NCI-H1417 treated with DMSO at 0.1 percent for 48 hours (cell line): Measurements from ENCODE around the gene MANSC4.

Experiments used
- DNase-seq: peaks from one replicate; lab custom pipeline; 2025; lab: John Stamatoyannopoulos, UW

The MANSC4 gene

DNA sequence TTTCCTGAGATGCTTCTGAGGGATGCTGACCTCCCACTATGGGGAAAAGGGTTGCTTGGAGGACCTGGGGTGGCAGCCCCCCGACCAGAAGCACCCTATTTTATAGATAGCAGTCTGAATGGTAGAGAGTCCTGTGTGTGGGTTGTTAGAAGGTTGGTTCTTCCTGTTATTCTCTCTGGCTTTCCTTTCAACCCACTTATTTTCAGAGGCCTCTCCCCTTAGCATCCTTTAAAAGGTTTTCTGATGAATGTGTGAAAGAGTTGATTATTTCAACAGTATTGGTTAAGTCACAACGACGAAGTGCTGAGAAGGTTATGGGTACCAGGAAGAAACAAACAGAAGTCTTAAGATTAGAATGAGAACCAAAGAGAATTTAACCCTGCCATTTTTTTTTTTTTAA is 20.8 kb upstream of the MANSC4 start:
- DNase-seq: no peak

DNA sequence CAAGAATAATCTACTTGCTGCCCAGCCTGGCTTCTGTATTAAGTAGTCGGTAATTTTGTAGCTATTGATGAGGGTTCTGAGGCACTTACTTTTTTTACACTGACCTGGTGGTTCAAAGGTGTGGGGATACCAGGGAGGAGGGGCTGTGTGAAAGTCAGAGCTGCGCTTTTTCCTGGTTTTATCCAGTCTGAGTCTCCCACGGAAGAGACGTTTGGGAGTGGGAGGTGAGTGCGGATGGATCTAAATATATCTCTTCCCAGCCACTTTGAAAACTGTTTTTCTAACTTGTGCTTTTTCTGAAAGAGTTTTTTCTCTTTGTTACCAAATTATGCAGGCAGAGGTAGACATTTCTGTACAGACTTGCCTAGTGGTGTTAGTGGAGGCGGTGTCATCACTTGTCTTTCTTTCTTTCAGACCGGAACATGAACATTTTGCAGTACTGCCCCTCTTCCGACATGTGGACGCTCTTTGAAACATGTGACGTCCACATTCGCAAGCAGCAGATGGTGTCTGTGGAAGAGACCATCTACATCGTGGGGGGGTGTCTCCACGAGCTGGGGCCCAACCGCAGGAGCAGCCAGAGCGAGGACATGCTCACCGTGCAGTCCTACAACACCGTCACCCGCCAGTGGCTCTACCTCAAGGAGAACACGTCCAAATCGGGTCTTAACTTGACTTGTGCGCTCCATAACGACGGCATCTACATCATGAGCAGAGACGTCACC is 17.4 kb upstream of the MANSC4 start:
- DNase-seq: no peak

DNA sequence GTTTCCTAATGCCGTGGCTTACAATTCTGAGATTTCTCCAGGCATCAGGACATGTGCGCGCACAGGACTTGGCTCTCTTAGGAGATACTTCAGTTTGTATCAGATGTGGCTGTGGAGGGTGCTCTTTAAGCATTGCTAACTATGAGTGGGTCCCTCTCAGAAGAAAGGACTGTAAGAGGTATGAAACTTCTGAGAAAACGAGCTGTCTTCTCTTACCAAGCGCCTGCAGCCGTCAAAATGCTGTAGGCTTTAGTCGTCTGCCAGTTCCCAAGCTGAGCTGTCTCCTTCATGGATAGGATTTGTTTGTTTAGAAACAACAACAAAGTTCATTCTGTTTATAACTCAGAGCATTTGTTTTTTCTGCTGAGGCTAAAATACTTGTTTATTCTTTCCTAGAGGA is 16.1 kb upstream of the MANSC4 start:
- DNase-seq: no peak

DNA sequence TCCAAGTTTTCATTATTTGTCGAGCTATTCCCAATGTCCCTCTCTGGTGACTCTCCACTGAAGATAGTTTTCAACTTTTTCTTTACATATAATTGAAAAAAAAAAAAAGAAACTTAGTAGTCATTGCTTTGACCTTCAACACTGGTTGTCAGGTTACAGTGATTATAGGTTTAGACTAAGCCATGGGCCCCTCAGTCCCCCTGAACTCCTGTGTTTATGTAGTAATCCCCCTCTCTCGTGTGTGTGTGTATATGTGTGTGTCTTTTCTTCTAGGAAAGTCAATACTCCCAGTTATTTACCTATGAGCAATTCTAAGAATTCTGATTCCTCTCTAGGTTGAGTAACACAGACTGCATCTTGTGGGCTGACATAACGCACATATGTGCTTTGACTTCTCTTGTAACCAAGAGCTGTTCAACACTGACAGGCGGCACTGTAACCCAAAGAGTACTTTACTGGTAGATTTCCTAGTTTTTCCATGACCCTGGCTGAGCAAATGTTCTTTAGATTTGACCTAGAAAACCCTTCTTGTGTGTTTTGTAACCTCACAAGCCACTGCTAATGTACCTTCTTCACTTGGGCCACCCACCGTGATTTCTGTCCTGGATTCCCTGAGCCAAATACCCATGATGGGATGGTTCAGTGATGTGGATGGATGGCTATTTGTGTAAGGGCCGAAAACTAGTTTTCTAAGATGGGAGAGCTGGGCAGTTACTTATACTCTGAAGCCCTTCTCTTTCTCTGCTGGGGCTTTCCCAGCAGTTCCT is 15.0 kb upstream of the MANSC4 start:
- DNase-seq: no peak

DNA sequence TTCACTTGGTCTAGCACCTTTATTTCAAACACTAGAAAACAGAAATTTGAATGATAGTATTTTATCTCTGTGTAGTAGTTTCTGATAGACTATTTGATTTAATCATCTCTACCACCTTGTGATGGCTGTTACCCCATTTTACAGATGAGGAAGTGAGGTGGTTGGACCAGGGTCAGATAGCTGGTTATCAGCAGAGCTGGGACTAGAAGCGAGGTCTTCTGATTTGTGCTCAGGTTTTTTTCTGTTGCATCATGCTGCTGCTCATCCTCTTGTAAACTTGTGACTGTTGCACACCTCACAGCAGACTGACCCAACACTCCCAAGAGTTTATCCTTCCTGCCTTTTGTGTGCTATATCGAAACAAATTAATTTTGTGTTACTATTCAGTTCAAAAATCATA is 10.1 kb upstream of the MANSC4 start:
- no peak for DNase-seq

DNA sequence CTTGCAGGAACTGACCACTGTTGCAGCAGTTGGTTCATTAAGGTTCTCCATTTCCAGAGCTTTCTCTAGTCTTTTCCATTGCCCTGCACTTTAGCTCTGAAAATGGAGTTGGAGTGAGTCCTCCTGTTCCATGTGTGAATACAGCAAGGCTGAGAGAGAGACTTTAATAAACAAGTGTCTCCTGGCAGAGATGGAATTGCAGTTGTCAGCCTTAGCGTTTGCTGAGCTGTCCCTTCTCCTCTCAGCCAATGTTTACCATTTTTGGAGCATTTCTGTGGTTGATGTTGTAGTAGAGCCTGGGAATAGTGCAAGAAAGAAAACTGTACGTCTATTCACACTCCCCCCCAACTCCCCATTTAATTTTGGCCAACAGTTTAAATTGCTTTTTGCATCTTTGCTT is 7.5 kb upstream of the MANSC4 start:
- DNase-seq: no peak

DNA sequence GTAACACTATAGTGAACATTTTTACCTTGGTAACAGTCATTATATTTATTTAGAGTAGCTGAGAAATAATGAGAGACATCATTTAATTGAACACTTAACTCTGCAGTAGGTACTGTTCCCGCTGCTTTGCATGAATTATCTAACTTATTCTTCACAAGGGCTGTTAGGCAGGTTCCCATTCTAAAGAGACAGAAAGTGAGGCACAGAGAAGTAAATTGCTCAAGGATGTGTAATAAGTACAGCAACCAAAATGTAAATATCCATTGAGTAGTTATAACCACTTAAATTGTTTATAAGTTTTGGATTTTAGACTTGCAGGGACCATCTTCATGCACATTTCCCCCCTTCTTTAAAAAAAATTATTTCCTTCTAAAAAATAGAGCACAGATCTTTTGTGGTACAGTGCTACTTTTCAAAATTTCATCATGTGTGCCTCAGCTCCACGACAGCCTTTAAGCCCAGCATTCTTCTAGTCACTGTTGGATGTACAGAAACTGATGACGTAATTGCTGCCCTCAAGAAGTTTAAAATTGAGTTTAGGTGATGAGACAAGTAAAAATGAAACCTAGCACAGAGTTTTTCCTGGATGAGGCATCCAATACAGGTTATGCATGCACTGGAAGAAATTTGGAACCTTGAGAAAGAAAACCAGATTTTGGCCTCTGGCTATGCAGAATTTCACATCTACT is 6.0 kb upstream of the MANSC4 start:
- peak; percentile 17 for DNase-seq

DNA sequence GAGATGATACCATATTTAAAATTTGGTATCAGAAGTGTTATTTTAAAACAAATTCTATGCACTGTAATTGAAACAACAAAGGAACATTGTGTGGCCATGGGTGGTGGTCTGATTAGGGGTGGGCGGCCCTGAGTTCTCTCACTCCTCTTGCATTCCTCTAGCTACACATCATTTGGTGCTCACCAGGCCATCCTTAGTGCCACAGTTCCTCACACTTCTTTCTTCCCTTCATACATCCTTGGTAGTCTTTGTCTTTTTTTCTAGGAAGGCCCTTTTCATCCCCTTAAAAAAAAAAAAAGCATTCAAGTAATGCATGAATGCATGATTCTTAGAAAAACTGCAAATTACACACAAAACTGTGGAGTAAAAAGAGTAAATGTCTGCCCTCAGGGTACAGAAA is 2.4 kb upstream of the MANSC4 start:
- DNase-seq: no peak

DNA sequence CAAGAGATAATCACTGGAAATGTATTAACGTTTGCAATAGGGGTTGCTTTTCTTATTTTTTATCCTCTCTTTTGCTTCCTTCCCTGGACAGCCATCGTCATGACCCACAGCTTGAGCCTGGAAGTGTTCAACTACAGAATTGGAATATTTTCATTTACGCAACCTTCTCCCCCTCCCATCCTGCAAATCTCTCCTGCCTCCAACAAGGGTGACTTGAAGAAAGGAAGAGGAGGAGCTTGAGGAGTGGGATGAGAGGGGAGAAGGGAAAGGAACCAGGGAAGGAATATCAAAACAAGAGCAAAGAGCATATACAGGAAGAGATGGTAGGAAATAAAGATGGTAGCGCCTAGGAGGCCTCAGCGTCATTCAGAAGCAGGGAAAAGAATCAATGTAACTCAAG is 1.6 kb upstream of the MANSC4 start:
- DNase-seq: no peak

DNA sequence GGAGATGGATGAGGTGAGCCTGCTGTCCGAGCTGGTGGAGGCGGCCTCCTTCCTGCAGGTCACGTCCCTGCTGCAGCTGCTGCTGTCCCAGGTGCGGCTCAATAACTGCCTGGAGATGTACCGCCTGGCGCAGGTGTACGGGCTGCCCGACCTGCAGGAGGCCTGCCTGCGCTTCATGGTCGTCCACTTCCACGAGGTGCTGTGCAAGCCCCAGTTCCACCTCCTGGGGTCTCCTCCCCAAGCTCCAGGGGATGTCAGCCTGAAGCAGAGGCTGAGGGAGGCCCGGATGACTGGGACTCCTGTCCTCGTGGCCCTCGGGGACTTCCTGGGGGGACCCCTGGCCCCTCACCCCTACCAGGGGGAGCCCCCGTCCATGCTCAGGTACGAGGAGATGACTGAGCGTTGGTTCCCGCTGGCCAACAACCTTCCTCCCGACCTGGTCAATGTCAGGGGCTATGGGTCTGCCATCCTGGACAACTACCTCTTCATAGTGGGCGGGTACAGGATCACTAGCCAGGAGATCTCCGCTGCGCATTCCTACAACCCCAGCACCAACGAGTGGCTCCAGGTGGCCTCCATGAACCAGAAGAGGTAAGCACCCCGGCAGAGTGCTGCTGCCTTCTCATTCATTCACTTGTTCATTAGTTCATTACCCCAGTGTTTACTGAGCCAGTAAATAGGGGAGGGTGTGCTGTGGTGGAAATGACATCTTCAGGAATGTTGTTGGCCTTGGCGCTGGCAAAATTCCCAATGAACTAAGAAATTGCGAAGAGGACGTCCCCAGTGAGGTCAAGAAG is 774 bp upstream of the MANSC4 start:
- peak; percentile 43 for DNase-seq

DNA sequence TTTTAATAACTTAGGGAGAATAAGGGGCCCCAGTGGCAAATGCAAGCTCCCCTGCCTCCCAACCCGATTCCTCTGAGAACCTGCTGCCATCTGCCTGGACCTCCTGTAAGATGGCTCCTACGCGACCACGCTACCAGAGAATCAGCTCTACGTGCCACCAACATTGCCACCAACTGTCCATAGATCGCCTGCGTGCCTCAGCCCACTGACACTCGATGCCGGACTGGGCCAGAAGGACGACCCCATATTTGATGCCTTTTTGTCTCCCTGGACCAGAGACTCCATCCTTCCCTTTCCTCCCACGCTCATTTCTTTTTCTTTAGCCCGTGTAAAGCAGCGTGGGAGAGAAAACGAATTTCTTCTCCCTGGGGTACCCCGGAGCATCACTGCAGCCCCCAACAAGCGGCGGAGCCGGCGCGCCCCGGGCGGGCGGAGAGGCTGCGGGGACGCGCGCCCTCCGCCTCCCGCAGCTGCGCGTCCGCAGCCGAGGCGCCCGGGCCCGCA is 568 bp downstream of the MANSC4 start:
- peak; percentile 51 for DNase-seq

DNA sequence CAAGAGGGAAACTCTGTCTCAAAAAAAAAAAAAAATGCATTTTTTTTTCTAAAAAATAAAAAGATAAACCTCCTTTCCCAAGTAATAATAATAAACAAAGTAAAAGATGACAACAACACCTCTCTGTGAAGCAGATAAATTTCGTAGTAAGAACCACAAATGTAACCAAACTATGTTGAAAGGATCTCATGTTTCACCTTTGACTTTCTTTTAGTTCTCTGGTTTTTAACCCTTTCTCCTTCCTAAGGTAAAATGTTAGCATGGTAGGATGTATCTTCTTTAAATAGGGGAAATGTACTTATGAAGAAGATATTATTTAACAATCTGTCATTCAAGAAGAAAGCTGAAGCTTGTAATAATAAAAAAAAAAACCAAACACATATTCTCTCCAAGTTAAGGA is 1.8 kb downstream of the MANSC4 start:
- DNase-seq: no peak

DNA sequence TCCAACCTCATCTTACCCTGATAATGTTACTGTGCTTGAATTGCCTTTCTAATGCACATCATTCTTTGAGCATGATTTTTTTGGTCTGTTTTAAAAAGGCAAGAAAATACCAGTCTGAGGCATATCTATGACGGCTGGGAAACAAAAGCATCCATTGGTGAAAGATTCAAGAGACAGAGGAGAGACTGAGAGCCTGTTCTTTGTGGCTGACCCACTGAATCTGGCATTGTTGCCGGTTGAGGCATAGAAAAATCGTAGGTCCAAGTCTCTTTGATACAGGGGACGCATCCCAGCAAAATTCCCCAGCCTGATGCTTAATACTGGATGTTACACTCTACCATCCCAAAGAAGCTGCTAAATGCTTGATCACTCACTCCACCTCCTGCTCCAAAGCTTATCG is 2.9 kb downstream of the MANSC4 start:
- DNase-seq: no peak

DNA sequence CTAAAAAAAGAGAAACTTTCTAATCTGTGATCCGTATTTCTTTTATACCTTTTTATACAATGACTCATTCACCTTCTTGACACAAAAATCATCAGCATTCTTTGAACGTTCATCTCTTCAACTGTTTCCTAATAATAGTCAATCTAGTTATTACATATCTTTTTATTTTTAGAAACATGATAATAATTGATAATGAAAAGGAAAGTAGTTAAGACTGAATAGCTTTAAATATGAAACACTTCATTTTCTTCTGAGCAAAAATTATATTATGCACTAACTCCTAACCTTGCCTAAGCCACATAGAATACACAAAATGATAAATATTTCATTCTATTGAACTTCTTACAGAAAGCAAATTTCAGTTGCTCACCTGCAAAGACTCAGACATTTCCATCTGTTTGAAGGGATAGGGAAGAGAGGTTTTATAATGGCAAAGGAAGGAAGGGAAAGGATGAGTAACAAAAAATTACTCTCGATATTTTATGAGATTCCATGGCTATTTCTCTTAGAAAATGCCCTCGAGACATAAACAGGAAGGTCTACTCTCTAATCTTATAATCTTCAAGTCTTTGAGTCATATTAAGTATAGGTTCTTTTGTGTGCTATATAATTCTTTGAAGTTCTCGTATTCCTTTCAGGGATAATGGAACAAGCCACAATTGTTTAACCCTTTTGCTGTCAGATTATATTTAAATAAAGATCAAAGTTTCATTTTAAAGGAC is 7.5 kb downstream of the MANSC4 start:
- DNase-seq: no peak

DNA sequence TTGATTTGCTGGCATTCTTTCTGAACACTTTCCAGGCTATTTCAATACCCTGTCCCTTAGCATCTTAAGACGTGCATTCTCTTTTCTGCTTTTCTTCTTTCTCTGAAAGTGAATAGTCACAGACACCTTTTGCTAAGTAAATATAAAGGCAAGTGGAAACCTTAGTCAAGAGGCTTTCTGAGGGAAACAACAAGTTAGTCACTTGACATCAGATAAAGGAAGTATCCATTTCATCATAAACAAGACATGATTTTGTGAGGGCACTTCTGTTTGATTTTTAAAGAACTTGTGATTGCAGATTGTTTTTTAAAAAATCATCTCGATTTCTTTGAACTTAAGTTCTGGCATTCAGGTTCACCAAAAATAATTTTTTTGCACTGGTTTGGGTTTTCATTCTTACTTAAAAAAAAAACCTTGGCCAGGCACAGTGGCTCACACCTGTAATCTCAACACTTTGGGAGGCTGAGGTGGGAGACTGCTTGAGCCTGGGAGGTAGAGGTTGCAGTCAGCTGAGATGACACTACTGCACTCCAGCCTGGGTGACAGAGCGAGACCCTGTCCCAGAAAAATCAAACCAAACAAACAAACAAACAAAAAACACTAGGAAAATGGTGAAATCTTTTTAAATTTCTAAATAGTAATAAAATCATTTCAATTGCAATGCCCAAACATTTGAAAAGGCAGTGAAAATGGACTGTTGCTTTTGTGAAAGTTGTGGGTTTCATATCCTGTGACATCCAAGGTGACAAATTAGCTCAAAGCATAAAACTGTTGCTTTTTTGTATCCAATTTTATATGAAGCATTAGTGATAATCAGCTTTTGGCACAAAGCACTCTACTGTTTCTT is 8.3 kb downstream of the MANSC4 start:
- no peak for DNase-seq

DNA sequence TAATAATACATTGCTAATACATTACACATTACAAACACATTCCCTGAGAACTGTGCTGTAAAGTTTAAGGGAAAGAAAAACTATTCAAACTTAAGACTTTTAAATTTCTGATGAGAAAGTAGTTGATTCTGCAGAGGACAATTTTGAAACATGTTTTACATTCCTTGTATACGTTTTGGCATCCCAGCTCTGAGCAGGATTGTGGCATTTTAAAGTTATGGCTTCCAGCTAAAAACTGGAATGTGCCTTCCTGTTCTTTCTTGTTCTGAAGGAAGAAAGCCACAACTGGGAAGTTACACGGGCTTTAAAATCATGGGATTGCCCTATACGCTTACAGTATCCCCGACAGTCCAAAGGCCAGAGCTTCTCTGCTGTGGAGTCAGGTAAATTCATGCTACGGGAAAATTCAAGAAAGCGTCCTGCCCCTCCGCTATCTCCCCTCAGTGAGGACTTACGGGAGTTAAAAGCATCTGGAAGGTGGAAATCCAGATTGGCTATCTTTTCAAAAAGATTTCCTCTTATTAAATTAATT is 10.8 kb downstream of the MANSC4 start:
- DNase-seq: no peak

DNA sequence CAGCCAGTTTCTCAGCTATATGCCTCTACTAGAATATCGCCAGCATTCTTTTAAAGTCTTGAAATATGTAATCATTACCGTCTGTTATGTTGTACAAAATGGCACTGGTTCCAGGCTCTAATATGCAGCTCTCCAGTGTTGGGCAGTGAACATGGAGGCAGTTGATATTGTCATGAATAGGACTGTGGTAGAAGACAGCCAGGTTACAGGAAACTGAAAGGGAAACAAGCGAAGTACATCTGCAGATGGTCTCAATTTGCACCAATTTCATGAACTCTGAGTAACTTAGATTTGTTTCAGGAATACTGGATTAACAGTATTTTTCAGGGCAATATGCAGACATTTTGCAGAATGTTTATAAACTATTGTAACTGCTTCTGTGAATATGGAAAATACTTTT is 13.4 kb downstream of the MANSC4 start:
- no peak for DNase-seq

DNA sequence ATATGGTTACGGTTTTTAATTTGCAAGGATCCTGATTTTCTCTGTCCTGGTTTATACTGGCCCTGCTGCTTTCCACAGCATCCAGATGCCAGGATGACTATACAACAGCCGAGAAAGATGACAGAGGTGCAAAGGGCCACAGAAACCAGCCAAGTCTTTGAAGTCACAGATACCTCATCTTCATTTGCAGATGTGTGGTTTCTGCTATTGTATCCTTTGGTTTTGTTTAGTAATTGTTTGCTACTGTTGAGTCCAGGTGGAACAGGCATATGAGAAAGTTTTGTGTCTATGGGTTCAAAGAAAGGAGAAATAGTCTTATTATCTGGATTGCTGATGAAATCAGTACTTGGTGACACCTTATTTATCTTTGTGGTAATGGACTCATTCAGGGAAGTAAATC is 17.3 kb downstream of the MANSC4 start:
- no peak for DNase-seq

DNA sequence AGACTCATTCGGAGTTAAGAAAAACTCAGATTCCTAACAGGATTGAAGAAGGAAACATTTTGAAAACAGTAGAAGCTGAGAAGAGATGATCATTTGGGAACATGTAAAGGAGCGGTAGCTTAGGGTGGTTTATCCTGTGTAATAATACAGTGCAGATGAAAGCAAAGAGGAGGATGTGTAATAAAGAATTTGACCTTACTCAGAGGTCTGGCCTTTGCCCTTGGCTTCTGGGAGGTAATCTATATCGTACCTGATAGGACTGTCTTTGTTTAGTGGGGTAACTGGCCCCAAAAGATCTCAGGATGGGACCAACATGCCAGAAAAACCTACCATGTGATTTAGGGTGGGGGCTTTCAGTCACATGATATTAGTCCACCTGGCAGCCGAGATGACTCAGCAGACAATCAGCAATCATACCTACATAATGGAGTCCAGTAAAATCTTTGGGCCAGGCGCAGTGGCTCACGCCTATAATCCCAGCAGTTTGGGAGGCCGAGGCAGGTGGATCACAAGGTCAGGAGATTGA is 23.3 kb downstream of the MANSC4 start:
- no peak for DNase-seq

DNA sequence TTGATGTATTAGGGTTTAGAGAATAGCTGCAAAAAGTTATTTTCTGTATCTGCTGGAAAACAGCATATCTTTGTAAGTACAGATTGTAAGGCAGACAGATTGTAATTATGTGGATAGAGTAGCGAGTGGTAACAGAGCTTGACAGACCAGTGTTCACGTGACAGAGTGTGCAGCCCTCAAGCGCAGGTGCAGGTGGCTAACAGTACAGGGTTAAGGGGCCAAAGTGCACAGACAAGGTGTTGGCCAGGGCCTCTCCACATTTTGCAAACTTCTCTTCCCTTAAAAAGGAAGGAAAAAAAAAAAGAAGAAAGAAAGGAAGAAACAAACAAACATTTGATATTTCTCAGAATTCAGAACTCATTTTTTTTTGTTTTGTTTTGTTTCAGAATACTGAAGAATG is 25.2 kb downstream of the MANSC4 start:
- no peak for DNase-seq
